ENCODE results near the gene PRR35. TPM values are rescaled to one million over a fixed set of nuclear protein-coding genes. Genes with fewer than 3 reads are reported as not detected.

PRR35 gene
- polyA plus RNA-seq, 3 donors, result not detected

DNA sequence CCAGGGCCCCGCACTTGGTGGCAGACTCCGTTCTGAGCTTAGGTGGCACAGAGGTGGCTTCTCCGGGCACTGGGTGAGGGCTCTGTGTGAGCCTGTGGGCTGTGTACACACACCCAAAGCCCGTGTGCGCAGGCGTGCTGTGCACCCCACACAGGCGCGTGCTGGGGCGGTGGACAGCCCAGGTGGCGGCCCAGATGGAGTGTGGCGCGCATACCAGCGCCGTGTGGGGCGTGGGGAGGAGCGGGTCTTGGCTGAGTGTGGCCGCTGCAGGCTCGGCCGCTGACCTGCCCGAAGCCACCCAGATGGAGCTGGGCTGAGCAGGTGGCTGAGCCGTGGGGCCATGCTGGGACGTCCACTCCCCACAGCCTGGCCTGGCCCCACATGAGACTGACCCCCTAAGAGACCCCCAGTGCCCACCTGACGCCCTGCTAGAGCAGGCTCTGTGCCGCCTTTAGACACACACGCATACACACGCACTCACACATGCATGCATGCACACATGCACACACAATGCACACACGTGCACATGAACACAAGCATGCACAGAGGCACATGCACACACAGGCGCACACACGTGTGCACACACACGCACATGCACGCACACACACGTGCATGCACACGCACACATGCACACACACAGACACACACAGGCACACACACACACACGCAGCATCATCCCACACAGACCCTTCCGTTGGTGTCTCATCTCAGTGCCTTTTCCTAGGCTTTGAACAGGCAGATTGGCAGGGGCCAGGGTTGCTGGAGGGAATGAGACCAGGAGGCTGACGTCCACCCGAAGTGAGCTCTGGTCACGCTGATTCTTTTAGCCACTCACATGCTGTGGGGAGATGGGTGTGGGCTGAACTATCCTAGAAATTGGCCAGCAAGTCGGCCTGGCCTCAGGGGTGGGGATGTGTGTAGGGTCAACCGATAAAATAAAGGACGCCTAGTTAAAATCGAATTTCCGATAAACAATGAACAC, 2.1 kb downstream of the PRR35 start:
- Histone ChIP-seq H3K9me3 (replicated peaks in 1 of 2; ENCODE audit: control insufficient read depth in 1 of 2, insufficient read depth in 1 of 2, low read length in 2 of 2) (no peaks in the 10 kb centered on the region), H2AFZ (ENCODE audit: insufficient read depth, low read depth, low read length, poor library complexity, severe bottlenecking) (no peak overlapping the region), H3K9ac (ENCODE audit: insufficient read depth, low read length, poor library complexity, severe bottlenecking) (no peak overlapping the region), H3K36me3 (replicated peaks in 1 of 2; ENCODE audit: control insufficient read depth in 1 of 2, insufficient read depth in 2 of 2, low read length in 2 of 2) (no peaks in the 10 kb centered on the region), H3K4me3 (replicated peaks in 1 of 3; ENCODE audit: low read depth in 2 of 3, low read length in 3 of 3) (no peak overlapping the region), H3K27ac (ENCODE audit: low read depth in 1 of 2, low read length in 2 of 2) (no peak overlapping the region), H4K20me1 (ENCODE audit: insufficient read depth, low read length) (no peaks in the 10 kb centered on the region), H3K27me3 (ENCODE audit: control insufficient read depth in 2 of 2, insufficient read depth in 2 of 2, low read length in 2 of 2) (peaks cover 7 to 31% of the 10 kb centered on the region in 2 donors), H3K79me2 (ENCODE audit: insufficient read depth, low read length) (no peaks in the 10 kb centered on the region), H3K4me1 (ENCODE audit: control insufficient read depth in 1 of 2, insufficient read depth in 2 of 2, low read length in 2 of 2) (peaks cover 9 to 10% of the 10 kb centered on the region in 2 donors), H3K4me2 (replicated peaks; ENCODE audit: extremely low read depth, low read length, poor library complexity, severe bottlenecking) (no peak overlapping the region)
- 92% methylated on average over 39 of the region's 43 CpGs for WGBS (ENCODE audit: insufficient coverage)
- TF ChIP-seq, protein P1, sequence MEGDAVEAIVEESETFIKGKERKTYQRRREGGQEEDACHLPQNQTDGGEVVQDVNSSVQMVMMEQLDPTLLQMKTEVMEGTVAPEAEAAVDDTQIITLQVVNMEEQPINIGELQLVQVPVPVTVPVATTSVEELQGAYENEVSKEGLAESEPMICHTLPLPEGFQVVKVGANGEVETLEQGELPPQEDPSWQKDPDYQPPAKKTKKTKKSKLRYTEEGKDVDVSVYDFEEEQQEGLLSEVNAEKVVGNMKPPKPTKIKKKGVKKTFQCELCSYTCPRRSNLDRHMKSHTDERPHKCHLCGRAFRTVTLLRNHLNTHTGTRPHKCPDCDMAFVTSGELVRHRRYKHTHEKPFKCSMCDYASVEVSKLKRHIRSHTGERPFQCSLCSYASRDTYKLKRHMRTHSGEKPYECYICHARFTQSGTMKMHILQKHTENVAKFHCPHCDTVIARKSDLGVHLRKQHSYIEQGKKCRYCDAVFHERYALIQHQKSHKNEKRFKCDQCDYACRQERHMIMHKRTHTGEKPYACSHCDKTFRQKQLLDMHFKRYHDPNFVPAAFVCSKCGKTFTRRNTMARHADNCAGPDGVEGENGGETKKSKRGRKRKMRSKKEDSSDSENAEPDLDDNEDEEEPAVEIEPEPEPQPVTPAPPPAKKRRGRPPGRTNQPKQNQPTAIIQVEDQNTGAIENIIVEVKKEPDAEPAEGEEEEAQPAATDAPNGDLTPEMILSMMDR (IDR thresholded peaks at IDR 0.05), result no peak
- H3K9me3 Mint-ChIP-seq, result peaks cover 0 to 3% (median 1%) of the 10 kb centered on the region in 7 donors
- H3K4me3 Mint-ChIP-seq, result peak overlapping the region in 1 of 2 donors; percentile 62
- no peaks in the 10 kb centered on the region for H3K36me3 Mint-ChIP-seq
- H3K27ac Mint-ChIP-seq, result peak overlapping the region in 1 of 7 donors; percentile 20
- no peak for DNase-seq
- peaks cover 24 to 44% (median 40%) of the 10 kb centered on the region in 3 donors for H3K27me3 Mint-ChIP-seq (ENCODE audit: low read depth in 3 of 3)
- H3K4me1 Mint-ChIP-seq, result peaks cover 10% of the 10 kb centered on the region
- intact Hi-C loops (cut with micrococcal nuclease), result no loop called here

DNA sequence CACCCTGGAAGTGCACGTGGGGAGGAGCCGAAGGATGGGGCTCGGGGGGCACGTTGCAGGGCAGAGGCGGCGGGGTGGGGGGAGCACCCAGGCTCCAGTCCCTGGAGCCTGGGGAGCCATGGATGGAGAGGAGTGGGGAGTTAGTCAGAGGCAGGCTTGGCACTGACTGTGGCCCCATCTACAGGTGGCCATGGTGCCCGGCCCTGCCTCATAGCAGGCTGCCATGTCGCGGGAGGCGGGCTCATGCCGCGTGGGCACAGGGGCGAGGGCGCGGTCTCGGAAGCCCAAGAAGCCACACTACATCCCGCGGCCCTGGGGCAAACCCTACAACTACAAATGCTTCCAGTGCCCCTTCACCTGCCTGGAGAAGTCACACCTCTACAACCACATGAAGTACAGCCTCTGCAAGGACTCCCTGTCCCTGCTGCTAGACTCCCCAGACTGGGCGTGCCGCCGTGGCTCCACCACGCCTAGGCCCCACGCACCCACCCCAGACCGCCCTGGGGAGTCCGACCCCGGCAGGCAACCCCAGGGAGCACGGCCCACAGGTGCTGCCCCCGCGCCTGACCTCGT, 3.0 kb downstream of the PRR35 start:
- Histone ChIP-seq H3K9me3 (replicated peaks in 1 of 2; ENCODE audit: control insufficient read depth in 1 of 2, insufficient read depth in 1 of 2, low read length in 2 of 2) (no peaks in the 10 kb centered on the region), H3K9ac (ENCODE audit: insufficient read depth, low read length, poor library complexity, severe bottlenecking) (no peak overlapping the region), H3K27ac (ENCODE audit: low read depth in 1 of 2, low read length in 2 of 2) (no peak overlapping the region), H3K4me1 (ENCODE audit: control insufficient read depth in 1 of 2, insufficient read depth in 2 of 2, low read length in 2 of 2) (peaks cover 11 to 14% of the 10 kb centered on the region in 2 donors), H3K36me3 (replicated peaks in 1 of 2; ENCODE audit: control insufficient read depth in 1 of 2, insufficient read depth in 2 of 2, low read length in 2 of 2) (no peaks in the 10 kb centered on the region), H3K27me3 (ENCODE audit: control insufficient read depth in 2 of 2, insufficient read depth in 2 of 2, low read length in 2 of 2) (peaks cover 7 to 28% of the 10 kb centered on the region in 2 donors), H2AFZ (ENCODE audit: insufficient read depth, low read depth, low read length, poor library complexity, severe bottlenecking) (no peak overlapping the region), H4K20me1 (ENCODE audit: insufficient read depth, low read length) (no peaks in the 10 kb centered on the region), H3K79me2 (ENCODE audit: insufficient read depth, low read length) (no peaks in the 10 kb centered on the region), H3K4me3 (replicated peaks in 1 of 3; ENCODE audit: low read depth in 2 of 3, low read length in 3 of 3) (no peak overlapping the region), H3K4me2 (replicated peaks; ENCODE audit: extremely low read depth, low read length, poor library complexity, severe bottlenecking) (no peak overlapping the region)
- WGBS (ENCODE audit: insufficient coverage), result 91% methylated on average over 16 of the region's 30 CpGs
- intact Hi-C loops (cut with micrococcal nuclease), result no loop called here
- TF ChIP-seq, protein P1 (IDR thresholded peaks at IDR 0.05), result no peak
- Mint-ChIP-seq H3K27me3 (ENCODE audit: low read depth in 3 of 3) (peaks cover 24 to 35% (median 34%) of the 10 kb centered on the region in 3 donors), H3K9me3 (peaks cover 0 to 3% (median 1%) of the 10 kb centered on the region in 7 donors), H3K4me3 (no peak overlapping the region), H3K4me1 (peaks cover 10% of the 10 kb centered on the region), H3K36me3 (no peaks in the 10 kb centered on the region), H3K27ac (no peak overlapping the region)
- no peak for DNase-seq
